HCT116 (cell line): ENCODE results near the gene MRPL34. TPM values are rescaled to one million over a fixed set of nuclear protein-coding genes. Genes with fewer than 3 reads are reported as not detected.
A peak's percentile ranks its signal among the peaks of the same experiment; 100 is the strongest.

Experiments used
- ATAC-seq: fragments of 200-7000 bp; cut with Tn5 transposase; 2 replicates; pipeline ENCODE4 v1.9.1; 2020; ENCODE audit warnings: mild to moderate bottlenecking, moderate library complexity
- BruUV-seq: library from RNA; stranded (reverse); fragments of 400-500 nt; replicated peaks from 2 replicates; lab custom pipeline; 2021; lab: Mats Ljungman, UMichigan
- CTCF ChIA-PET: fragments of 300-600 bp; sonication (Branson Sonifier 250); formaldehyde crosslinking; loops from one replicate; lab custom pipeline; 2021; ENCODE audit warnings: antibody characterized with exemption; lab: Charles Lee
- POLR2A ChIA-PET: fragments of 300-600, 350-600 bp; sonication (Branson Sonifier 250); formaldehyde crosslinking; loops from one replicate; lab custom pipeline; 2021; ENCODE audit warnings: antibody characterized with exemption; lab: Charles Lee
- RAD21 ChIA-PET, 2 experiments: fragments of 300-600 bp; sonication (Branson Sonifier 250); formaldehyde crosslinking; loops; one replicate each; lab custom pipeline; 2023; ENCODE audit warnings: low total read pairs in 2 of 2; ENCODE audit not compliant: uncharacterized antibody in 2 of 2, unreplicated experiment in 2 of 2, low non-redundant PET in 1 of 2; lab: Charles Lee
- DNase-seq: peaks from one replicate; pipeline ENCODE4 v3.0.0-alpha.2; 2010; ENCODE audit warnings: low read depth, low spot score
- H2AFZ ChIP-seq: fragments of 200-600 bp; shearing (Covaris generic), sonication (generic); 2 replicates; pipeline ENCODE4 v1.6.1; 2017; ENCODE audit warnings: low read depth, mixed run types, mixed read lengths, antibody characterized with exemption, low read length; ENCODE audit not compliant: poor library complexity, severe bottlenecking
- H3K27ac ChIP-seq: 2 replicates; pipeline ENCODE4 v1.5.1; 2012; ENCODE audit warnings: low read depth, low read length
- H3K27me3 ChIP-seq: fragments of 200-600 bp; sonication (generic); 2 replicates; pipeline ENCODE4 v1.6.1; 2016; ENCODE audit warnings: mixed run types, low read length, mixed read lengths; ENCODE audit not compliant: insufficient read depth
- H3K36me3 ChIP-seq, 2 experiments: fragments of 200-500 bp in 1 of 2; fragments of 200-600 bp in 1 of 2; sonication (Bioruptor generic) in 1 of 2; sonication (generic) in 1 of 2; 2 replicates each; pipeline versions ENCODE4 v1.5.1 to v1.6.1; 2014 to 2016; ENCODE audit warnings: low read length in 2 of 2, inconsistent platforms in 1 of 2, mixed read lengths in 1 of 2, mixed run types in 1 of 2; ENCODE audit not compliant: insufficient read depth in 2 of 2, control insufficient read depth in 1 of 2
- H3K4me1 ChIP-seq, 2 experiments: fragments of 200-600 bp in 1 of 2; sonication (generic) in 1 of 2; 2 replicates each; pipeline versions ENCODE4 v1.5.1 to v1.6.1; 2012 to 2017; ENCODE audit warnings: low read length in 2 of 2, inconsistent platforms in 1 of 2, mild to moderate bottlenecking in 1 of 2, mixed read lengths in 1 of 2, mixed run types in 1 of 2, moderate library complexity in 1 of 2; ENCODE audit not compliant: insufficient read depth in 2 of 2, control insufficient read depth in 1 of 2
- H3K4me2 ChIP-seq: fragments of 200-600 bp; sonication (generic); 2 replicates; pipeline ENCODE4 v1.6.1; 2017; ENCODE audit warnings: mixed run types, low read length, mixed read lengths
- H3K4me3 ChIP-seq, 2 experiments: fragments of 200-600 bp in 1 of 2; sonication (generic) in 1 of 2; replicated peaks in 1 of 2; 2 replicates each; pipeline ENCODE4 v1.5.1; 2011 to 2016; ENCODE audit warnings: low read length in 2 of 2, control low read depth in 1 of 2, low read depth in 1 of 2, mild to moderate bottlenecking in 1 of 2, mixed read lengths in 1 of 2, mixed run types in 1 of 2
- H3K79me2 ChIP-seq: fragments of 200-600 bp; sonication (generic); 2 replicates; pipeline ENCODE4 v1.6.1; 2017; ENCODE audit warnings: mild to moderate bottlenecking, mixed run types, low read length, moderate library complexity, mixed read lengths; ENCODE audit not compliant: insufficient read depth
- H3K9ac ChIP-seq: fragments of 200-600 bp; sonication (generic); 2 replicates; pipeline ENCODE4 v1.6.1; 2016; ENCODE audit warnings: low read length, mixed read lengths
- H3K9me2 ChIP-seq: fragments of 200-600 bp; sonication (generic), shearing (Covaris generic); 2 replicates; pipeline ENCODE4 v1.6.1; 2017; ENCODE audit warnings: mixed run types, mild to moderate bottlenecking, moderate library complexity; ENCODE audit not compliant: insufficient read depth
- H3K9me3 ChIP-seq, 2 experiments: fragments of 200-500 bp in 1 of 2; fragments of 200-600 bp in 1 of 2; sonication (Bioruptor generic) in 1 of 2; sonication (generic) in 1 of 2; 2 replicates each; pipeline ENCODE4 v1.6.1; 2014 to 2017; ENCODE audit warnings: low read length in 2 of 2, mixed read lengths in 2 of 2, inconsistent platforms in 1 of 2, low read depth in 1 of 2, mild to moderate bottlenecking in 1 of 2, mixed run types in 1 of 2, moderate library complexity in 1 of 2; ENCODE audit not compliant: control insufficient read depth in 1 of 2, insufficient read depth in 1 of 2
- H4K20me1 ChIP-seq: fragments of 200-600 bp; sonication (generic), shearing (Covaris generic); 2 replicates; pipeline ENCODE4 v1.6.1; 2017; ENCODE audit warnings: mixed run types, mild to moderate bottlenecking, moderate library complexity; ENCODE audit not compliant: insufficient read depth
- CEBPB ChIP-seq: IDR thresholded peaks from 2 replicates; pipeline ENCODE4 v1.6.1; 2012; ENCODE audit warnings: low read depth
- JUND ChIP-seq: IDR thresholded peaks from 2 replicates; pipeline ENCODE4 v1.6.1; 2012
- MAX ChIP-seq: IDR thresholded peaks from 2 replicates; pipeline ENCODE4 v1.6.1; 2012
- REST ChIP-seq: IDR thresholded peaks from 2 replicates; pipeline ENCODE4 v1.6.1; 2012; ENCODE audit warnings: low read depth
- SIN3A ChIP-seq: IDR thresholded peaks from 2 replicates; pipeline ENCODE4 v1.6.1; 2012; ENCODE audit warnings: low read depth
- YY1 ChIP-seq: IDR thresholded peaks from 2 replicates; pipeline ENCODE4 v1.6.1; 2011; ENCODE audit warnings: low read length, low read depth, moderate library complexity, mild to moderate bottlenecking; ENCODE audit not compliant: insufficient replicate concordance; ENCODE audit errors: extremely low read depth
- ZNF274 ChIP-seq: fragments of 200-500 bp; sonication (Bioruptor generic); IDR thresholded peaks from 2 replicates; pipeline ENCODE4 v1.6.1; 2014; ENCODE audit warnings: mild to moderate bottlenecking, low read depth, low read length, inconsistent platforms
- intact Hi-C: fragments of 100-400 bp; cut with micrococcal nuclease; formaldehyde crosslinking; loops from 2 replicates; pipeline ENCODE4 v1.10.0; 2022
- total RNA-seq: library from RNA; stranded (reverse); gene quantifications from one replicate; pipeline ENCODE4 v1.2.1, GENCODE V29; 2021; ENCODE audit not compliant: unreplicated experiment
- TF ChIP-seq, protein P1 (sequence below), 3 experiments: fragments of 200-600 bp in 1 of 3; sonication (generic) in 1 of 3; IDR thresholded peaks in 2 of 3; conservative IDR thresholded peaks in 1 of 3; 2 replicates each; pipeline ENCODE4 v1.5.1; 2012 to 2017; ENCODE audit warnings: low read depth in 2 of 3, low read length in 2 of 3, antibody characterized with exemption in 1 of 3, borderline replicate concordance in 1 of 3, control low read depth in 1 of 3, mild to moderate bottlenecking in 1 of 3, mixed read lengths in 1 of 3, mixed run types in 1 of 3, moderate library complexity in 1 of 3; ENCODE audit not compliant: insufficient read depth in 1 of 3

MRPL34 gene
- total RNA-seq, 1 experiment from 2014 or later: 114 TPM

DNA sequence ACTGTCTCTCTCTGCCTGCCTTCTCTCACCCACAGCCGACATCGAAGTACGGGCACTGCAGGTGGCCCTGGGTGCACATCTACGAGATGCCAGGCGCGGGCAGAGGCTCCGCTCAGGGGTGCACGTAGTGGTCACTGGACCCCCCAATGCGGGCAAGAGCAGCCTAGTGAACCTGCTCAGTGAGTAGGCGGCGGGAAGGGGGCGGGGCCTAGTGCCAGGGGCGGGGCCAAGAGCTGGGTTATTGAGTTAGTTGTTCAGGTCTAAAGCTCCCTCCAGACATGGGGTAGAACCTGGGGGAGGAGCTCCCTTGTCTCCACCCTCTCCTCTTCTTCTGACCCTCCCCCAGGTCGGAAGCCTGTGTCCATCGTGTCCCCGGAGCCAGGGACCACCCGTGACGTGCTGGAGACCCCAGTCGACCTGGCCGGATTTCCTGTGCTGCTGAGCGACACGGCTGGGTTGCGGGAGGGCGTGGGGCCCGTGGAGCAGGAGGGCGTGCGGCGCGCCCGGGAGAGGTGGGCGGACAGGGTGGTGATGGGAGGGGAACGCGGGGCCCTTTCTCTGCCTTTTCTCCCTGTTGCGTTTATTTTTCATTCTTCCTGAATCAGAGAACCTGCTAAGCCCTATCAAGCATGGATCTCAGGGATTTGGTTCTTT is 33.5 kb downstream of the MRPL34 start (continued):
- no peak for TF ChIP-seq YY1
- no peak for TF ChIP-seq SIN3A
- no peak for TF ChIP-seq CEBPB
- no peak for TF ChIP-seq REST

GRCh38 chr19:17340302-17340870 is 34.7 kb downstream of the MRPL34 start:
- no peaks in the 10 kb centered on the region for H3K9me3 ChIP-seq
- no TSS peak for BruUV-seq
- POLR2A ChIA-PET: interaction anchor here (1.5 kb wide), 1 partner anchor 48 kb away, joined by 3 read pairs; no protein-coding TSS in a partner anchor
- peak overlapping the region; percentile 54 for H3K27ac ChIP-seq
- intact Hi-C loops: no loop called here
- peak overlapping the region; percentile 56 for H3K4me2 ChIP-seq
- peaks cover 29 to 44% of the 10 kb centered on the region in 2 experiments for H3K4me1 ChIP-seq
- no peak overlapping the region for H2AFZ ChIP-seq
- ATAC-seq: peak; percentile 57
- H3K79me2 ChIP-seq: peaks cover 16% of the 10 kb centered on the region
- DNase-seq: no peak
- H3K36me3 ChIP-seq: peaks cover 3 to 9% of the 10 kb centered on the region in 2 experiments; a peak in 1 of 4 replicates
- TF ChIP-seq, protein P1, sequence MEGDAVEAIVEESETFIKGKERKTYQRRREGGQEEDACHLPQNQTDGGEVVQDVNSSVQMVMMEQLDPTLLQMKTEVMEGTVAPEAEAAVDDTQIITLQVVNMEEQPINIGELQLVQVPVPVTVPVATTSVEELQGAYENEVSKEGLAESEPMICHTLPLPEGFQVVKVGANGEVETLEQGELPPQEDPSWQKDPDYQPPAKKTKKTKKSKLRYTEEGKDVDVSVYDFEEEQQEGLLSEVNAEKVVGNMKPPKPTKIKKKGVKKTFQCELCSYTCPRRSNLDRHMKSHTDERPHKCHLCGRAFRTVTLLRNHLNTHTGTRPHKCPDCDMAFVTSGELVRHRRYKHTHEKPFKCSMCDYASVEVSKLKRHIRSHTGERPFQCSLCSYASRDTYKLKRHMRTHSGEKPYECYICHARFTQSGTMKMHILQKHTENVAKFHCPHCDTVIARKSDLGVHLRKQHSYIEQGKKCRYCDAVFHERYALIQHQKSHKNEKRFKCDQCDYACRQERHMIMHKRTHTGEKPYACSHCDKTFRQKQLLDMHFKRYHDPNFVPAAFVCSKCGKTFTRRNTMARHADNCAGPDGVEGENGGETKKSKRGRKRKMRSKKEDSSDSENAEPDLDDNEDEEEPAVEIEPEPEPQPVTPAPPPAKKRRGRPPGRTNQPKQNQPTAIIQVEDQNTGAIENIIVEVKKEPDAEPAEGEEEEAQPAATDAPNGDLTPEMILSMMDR (IDR thresholded peaks at IDR 0.05 in 2 of 3, conservative IDR thresholded peaks at IDR 0.05 in 1 of 3; ENCODE audit: borderline replicate concordance in 1 of 3, insufficient read depth in 1 of 3, low read depth in 2 of 3, low read length in 2 of 3): peak in 2 of 3 experiments; percentile 21 to 33; a peak in 2 of 6 replicates
- TF ChIP-seq CEBPB (no peak), JUND (no peak), ZNF274 (no peak), MAX (no peak)
- TF ChIP-seq, all 23 proteins: peak for 1
- H3K9ac ChIP-seq: peak overlapping the region; percentile 25; the same call in 1 of the 2 replicates
- H3K27me3 ChIP-seq: no peaks in the 10 kb centered on the region
- ChIA-PET CTCF (no interaction called here), RAD21 (no interaction called here)
- no peak overlapping the region for H3K4me3 ChIP-seq
- no peaks in the 10 kb centered on the region for H3K9me2 ChIP-seq
- no peaks in the 10 kb centered on the region for H4K20me1 ChIP-seq
